ENCODE data around the gene SNRPD3. TPM values are rescaled to one million over a fixed set of nuclear protein-coding genes. Genes with fewer than 3 reads are reported as not detected.

Gene SNRPD3
- polyA plus RNA-seq, 1 of the 3 experiments (the other 2 are of a cell fraction) = 177 TPM

DNA sequence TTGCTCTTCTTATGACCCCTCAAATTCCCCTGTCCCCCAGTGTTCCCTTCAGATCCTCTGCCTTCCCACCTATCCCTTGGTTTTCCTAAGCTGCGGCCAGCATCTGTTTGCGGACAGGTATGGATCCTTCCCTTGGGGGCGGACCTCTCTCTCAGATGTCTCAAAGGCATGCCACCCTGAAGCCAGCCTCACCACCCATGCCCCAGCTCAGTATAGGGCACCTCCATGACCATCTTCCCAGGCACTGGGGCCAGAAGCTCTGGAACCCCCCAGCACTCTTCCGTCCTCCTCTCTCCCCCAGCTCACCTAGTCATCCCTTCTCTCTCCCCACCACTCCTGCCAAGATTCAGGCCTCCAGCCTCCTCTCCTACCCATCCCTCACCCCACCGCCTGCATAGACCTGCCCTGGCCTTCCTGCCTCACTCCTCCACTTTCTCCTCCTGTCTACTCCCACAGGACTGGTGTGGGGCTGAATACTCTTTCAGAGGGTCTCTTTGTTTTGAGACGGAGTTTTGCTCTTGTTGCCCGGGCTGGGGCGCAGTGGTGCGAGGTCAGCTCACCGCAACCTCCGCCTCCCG, 34.9 kb downstream of the SNRPD3 start:
- no peaks in the 10 kb centered on the region for H3K27me3 ChIP-seq (ENCODE audit: insufficient read depth)
- TF ChIP-seq RXRA (IDR thresholded peaks at IDR 0.05; ENCODE audit: borderline replicate concordance, low read depth) (no peak), GATA2 (CRISPR knock-in tag; IDR thresholded peaks at IDR 0.05) (no peak), FOXM1 (IDR thresholded peaks at IDR 0.05; ENCODE audit: low read depth) (no peak), NRF1 (IDR thresholded peaks at IDR 0.05; ENCODE audit: low read depth, low read length) (no peak), RAD21 (IDR thresholded peaks at IDR 0.05; ENCODE audit: low read length) (no peak), CHD2 (IDR thresholded peaks at IDR 0.05; ENCODE audit: low read length, partially characterized antibody) (no peak)
- TF ChIP-seq, protein P1, sequence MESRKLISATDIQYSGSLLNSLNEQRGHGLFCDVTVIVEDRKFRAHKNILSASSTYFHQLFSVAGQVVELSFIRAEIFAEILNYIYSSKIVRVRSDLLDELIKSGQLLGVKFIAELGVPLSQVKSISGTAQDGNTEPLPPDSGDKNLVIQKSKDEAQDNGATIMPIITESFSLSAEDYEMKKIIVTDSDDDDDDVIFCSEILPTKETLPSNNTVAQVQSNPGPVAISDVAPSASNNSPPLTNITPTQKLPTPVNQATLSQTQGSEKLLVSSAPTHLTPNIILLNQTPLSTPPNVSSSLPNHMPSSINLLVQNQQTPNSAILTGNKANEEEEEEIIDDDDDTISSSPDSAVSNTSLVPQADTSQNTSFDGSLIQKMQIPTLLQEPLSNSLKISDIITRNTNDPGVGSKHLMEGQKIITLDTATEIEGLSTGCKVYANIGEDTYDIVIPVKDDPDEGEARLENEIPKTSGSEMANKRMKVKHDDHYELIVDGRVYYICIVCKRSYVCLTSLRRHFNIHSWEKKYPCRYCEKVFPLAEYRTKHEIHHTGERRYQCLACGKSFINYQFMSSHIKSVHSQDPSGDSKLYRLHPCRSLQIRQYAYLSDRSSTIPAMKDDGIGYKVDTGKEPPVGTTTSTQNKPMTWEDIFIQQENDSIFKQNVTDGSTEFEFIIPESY (IDR thresholded peaks at IDR 0.05; ENCODE audit: borderline replicate concordance, low read depth) = no peak
- TF ChIP-seq, protein P2, sequence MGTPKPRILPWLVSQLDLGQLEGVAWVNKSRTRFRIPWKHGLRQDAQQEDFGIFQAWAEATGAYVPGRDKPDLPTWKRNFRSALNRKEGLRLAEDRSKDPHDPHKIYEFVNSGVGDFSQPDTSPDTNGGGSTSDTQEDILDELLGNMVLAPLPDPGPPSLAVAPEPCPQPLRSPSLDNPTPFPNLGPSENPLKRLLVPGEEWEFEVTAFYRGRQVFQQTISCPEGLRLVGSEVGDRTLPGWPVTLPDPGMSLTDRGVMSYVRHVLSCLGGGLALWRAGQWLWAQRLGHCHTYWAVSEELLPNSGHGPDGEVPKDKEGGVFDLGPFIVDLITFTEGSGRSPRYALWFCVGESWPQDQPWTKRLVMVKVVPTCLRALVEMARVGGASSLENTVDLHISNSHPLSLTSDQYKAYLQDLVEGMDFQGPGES (IDR thresholded peaks at IDR 0.05; ENCODE audit: low read depth, low read length) = no peak
- TF ChIP-seq, protein P3, sequence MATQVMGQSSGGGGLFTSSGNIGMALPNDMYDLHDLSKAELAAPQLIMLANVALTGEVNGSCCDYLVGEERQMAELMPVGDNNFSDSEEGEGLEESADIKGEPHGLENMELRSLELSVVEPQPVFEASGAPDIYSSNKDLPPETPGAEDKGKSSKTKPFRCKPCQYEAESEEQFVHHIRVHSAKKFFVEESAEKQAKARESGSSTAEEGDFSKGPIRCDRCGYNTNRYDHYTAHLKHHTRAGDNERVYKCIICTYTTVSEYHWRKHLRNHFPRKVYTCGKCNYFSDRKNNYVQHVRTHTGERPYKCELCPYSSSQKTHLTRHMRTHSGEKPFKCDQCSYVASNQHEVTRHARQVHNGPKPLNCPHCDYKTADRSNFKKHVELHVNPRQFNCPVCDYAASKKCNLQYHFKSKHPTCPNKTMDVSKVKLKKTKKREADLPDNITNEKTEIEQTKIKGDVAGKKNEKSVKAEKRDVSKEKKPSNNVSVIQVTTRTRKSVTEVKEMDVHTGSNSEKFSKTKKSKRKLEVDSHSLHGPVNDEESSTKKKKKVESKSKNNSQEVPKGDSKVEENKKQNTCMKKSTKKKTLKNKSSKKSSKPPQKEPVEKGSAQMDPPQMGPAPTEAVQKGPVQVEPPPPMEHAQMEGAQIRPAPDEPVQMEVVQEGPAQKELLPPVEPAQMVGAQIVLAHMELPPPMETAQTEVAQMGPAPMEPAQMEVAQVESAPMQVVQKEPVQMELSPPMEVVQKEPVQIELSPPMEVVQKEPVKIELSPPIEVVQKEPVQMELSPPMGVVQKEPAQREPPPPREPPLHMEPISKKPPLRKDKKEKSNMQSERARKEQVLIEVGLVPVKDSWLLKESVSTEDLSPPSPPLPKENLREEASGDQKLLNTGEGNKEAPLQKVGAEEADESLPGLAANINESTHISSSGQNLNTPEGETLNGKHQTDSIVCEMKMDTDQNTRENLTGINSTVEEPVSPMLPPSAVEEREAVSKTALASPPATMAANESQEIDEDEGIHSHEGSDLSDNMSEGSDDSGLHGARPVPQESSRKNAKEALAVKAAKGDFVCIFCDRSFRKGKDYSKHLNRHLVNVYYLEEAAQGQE (IDR thresholded peaks at IDR 0.05; ENCODE audit: low read depth, low read length) = no peak
- TF ChIP-seq, protein P4, sequence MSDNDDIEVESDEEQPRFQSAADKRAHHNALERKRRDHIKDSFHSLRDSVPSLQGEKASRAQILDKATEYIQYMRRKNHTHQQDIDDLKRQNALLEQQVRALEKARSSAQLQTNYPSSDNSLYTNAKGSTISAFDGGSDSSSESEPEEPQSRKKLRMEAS (IDR thresholded peaks at IDR 0.05; ENCODE audit: low read depth) = no peak
- 97% methylated on average over 12 of the region's 12 CpGs for WGBS (ENCODE audit: low lambda C conversion rate)
- H3K9me2 ChIP-seq = no peaks in the 10 kb centered on the region
- ChIA-PET CTCF (interaction anchor here (1.3 kb wide), 1 partner anchor 178 kb away, joined by 3 read pairs; no protein-coding TSS in a partner anchor), POLR2A (interaction anchor here (0.5 kb wide), 1 partner anchor 1019 kb away, joined by 3 read pairs; no protein-coding TSS in a partner anchor)
- H3K9ac ChIP-seq = no peak overlapping the region
- no peak overlapping the region for H3K4me2 ChIP-seq
- no peak overlapping the region for H3K4me3 ChIP-seq (ENCODE audit: low read depth in 2 of 2, low read length in 1 of 2)
- H4K20me1 ChIP-seq (ENCODE audit: insufficient read depth) = no peaks in the 10 kb centered on the region
- H2AFZ ChIP-seq (ENCODE audit: low read depth) = no peak overlapping the region
- peaks cover 0 to 41% of the 10 kb centered on the region in 2 experiments; a peak in 1 of 4 replicates for H3K4me1 ChIP-seq (ENCODE audit: control insufficient read depth in 1 of 2, insufficient read depth in 2 of 2, low read depth in 1 of 2, low read length in 1 of 2)
- no peaks in the 10 kb centered on the region for H3K9me3 ChIP-seq
- no peak overlapping the region for H3K27ac ChIP-seq (ENCODE audit: low read depth in 2 of 2, low read length in 1 of 2)
- H3K36me3 ChIP-seq (replicated peaks in 1 of 2; ENCODE audit: control insufficient read depth in 1 of 2, insufficient read depth in 2 of 2, low read length in 1 of 2) = peaks cover 0 to 17% of the 10 kb centered on the region in 2 experiments
- no peak for DNase-seq
- no peaks in the 10 kb centered on the region for H3K79me2 ChIP-seq (ENCODE audit: insufficient read depth)
- H3F3A ChIP-seq (replicated peaks; ENCODE audit: insufficient read depth) = no peaks in the 10 kb centered on the region
